Stimulated activated CD8-positive, alpha-beta memory T cell treated with anti-CD3 and anti-CD28 coated beads, Interleukin-12 subunit alpha, Interleukin-12 subunit beta, amount 100 ng/mL, for 24 hours (primary cell): Measurements from ENCODE around the gene CDH13.

ENCODE experiments used
- DNase-seq: peaks from one replicate; pipeline ENCODE4 v3.0.0-alpha.2; 2020; ENCODE audit errors: extremely low read depth

The CDH13 gene

DNA sequence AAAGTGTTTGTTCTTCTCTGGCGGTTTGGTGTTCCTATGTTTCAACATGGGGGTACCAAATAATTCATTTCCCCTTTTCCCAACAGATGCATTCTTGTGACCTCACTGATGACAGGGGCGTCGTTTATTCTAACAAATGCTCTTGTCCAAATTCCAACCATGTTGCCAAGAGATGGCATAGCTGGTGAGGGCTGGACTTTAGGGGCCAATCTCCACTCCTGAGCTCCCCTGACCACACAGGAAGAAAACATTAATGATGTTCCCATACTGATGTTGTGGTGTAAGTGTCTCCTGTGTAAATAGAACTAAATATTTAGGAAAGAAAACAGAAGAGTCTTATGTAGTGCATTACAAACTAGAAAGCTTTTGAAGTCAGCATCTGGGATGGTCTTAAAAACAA lies 431.6 kb downstream of the CDH13 start:
- DNase-seq: no peak

GRCh38 chr16:83059237-83059636 lies 432.5 kb downstream of the CDH13 start:
- DNase-seq: no peak

- no peak for DNase-seq
Measured at GRCh38 chr16:83066011-83066410, 439.2 kb downstream of the CDH13 start.

DNA sequence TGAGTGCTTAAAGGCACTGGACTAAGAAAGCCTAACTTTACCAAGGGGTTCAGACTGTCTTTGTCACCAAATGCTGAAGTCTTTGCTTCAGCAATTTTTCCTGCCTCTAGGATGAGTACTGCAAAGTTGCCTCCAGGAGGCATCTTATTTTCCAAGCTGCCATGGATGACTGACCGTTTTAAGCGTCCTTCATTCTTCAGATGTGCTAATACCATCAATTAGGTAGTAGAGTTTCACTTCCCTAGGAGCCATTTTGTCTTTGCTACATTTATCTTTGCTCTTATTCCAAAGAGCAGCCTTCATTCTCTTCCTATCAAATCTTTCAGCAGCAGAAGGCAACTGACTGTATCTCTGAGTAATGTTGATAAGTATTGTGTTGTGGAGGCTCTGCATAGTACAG lies 440.1 kb downstream of the CDH13 start:
- DNase-seq: no peak

DNA sequence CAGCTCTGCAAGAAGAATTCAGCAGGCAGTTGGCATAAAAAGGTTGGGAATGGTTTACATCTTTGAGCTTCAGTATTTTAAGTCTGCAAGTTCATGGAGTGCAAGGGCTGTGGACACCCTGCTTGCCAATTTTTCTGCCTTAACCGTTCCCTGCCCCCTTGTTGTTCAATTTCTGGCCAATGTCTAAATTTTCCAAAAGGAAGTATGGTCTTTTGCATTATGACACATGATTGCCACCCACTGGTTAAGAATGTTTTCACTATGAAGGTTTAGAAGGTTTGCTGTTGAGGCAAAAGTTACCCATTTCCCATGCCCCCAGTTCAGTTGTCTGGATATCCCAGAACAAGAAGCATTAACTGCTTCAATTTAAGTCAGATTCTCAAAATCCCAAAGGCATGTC lies 441.9 kb downstream of the CDH13 start:
- DNase-seq: no peak

- DNase-seq: no peak
Measured at GRCh38 chr16:83070416-83071209, 443.8 kb downstream of the CDH13 start.

GRCh38 chr16:83075956-83076355 lies 449.2 kb downstream of the CDH13 start:
- no peak for DNase-seq

- DNase-seq: no peak
Measured at GRCh38 chr16:83083361-83083760, 456.6 kb downstream of the CDH13 start.

DNA sequence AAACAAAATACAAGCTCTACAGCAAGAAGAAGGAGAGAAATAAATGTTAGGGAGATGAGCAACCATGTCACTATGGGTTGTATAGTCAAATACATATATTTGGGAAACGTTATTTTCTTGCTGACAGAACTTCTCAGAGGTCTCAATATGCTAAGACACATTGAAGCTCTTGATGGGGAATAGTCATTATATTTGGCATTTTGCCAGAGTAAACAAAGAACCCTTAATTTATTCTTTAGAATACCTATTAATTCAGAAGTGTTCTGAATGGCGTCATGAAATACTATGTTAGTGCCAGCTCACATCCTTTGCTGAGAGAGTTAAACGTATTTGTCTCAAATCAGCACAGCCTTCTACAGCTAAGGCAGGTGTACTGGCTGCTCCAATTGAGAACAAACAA lies 458.9 kb downstream of the CDH13 start:
- DNase-seq: no peak

DNA sequence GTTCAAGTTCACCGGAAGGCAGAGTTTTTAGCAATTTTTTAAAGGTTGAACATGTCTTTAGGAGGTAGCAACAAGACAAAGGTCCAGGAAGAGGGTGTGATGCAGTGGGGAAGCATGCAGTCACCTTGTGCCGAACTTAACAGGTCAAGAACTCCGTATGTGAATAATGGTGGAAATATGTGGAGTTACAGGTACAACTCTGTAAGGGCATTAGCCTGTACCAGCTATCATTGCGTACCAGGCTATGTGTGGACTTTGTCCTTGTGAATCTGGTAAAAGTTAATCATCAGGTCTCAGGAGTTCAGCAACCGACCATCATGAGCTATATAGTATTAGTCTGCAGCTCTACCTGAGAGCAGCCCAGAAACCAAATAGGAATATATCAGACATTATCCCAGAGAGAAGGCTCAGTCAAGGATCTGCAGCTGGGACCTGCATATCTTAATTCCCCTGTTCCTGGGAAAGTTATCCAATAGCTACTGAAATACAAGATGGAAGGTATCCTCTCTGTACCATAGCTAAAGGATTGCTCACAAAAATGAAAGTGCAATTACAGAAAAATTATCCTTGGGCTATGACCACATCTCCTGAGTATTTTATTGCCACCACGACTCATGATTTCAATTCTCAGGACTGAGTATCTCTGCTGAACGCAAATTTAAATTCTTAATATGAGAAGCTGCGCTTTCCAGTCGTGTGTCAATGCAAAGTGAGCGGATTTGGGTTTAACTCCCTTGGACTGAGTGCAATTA lies 469.3 kb downstream of the CDH13 start:
- no peak for DNase-seq

DNA sequence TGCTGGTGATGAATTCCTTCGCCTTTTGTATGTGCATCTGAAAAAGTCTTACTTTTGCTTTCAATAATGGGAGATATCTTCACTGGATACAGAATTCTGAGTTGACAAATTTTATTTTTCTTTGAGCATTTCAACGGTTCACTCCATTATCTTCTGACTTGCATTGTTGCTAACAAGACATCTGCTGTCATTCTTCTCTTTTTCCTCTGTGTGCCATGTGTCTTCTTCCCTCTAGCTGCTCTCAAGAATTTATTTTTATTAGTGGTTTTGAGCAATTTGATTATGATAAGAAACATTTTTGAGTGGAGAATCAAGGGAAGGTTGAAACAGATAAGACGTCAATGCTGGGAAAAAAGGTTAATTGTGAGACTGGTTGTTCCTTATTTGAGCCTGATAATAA lies 471.8 kb downstream of the CDH13 start:
- no peak for DNase-seq

GRCh38 chr16:83100679-83101078 lies 473.9 kb downstream of the CDH13 start:
- DNase-seq: no peak

DNA sequence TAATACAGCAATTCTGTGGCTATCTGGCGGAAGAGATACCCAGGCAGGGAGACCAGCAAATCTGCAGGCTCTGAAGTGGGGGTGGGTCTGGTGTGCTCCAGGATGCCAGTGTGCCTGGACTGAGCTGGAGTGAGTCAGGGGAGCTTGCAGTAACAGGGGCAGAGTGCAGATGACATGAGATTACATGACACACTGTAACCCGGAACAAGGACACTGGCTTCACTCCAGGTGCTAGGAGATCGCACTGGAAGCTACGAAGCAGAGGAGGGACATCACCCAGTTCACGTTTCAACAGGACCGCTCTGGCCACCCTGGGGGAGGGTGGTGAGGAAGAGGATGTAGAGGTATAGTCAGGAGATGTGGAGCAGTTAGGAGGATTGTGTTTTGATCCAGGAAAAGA lies 475.6 kb downstream of the CDH13 start:
- no peak for DNase-seq

- no peak for DNase-seq
Measured at GRCh38 chr16:83105279-83106077, 478.7 kb downstream of the CDH13 start.

DNA sequence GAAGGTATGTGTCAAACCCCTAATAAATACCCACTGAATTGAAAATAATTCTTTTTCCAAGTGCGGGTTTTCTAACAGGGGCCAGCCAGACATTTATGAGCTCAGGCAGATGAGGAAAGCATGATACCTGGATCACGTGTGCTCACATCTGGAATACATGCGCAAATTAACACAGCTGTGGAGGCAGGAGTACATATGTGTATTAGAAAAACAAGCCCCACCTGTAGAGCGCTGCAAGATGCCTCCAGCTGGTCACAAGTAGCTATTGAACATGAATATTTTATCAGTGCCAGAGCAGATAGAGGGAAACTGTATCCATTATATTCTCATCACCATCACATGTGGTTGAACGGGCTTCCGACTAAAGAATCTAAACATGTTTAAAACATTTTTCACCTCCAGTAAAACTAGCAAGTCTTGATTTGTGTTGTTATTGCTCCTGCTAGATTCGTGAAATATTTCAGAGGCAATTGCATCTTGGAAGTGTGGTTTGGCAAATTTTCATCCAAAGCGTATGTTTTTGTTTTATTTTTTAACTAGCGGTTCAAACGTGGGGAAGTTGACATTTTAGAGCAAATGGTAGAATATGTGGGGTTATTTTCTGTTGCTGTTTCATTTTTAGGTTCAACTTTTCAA lies 482.8 kb downstream of the CDH13 start:
- DNase-seq: no peak

DNA sequence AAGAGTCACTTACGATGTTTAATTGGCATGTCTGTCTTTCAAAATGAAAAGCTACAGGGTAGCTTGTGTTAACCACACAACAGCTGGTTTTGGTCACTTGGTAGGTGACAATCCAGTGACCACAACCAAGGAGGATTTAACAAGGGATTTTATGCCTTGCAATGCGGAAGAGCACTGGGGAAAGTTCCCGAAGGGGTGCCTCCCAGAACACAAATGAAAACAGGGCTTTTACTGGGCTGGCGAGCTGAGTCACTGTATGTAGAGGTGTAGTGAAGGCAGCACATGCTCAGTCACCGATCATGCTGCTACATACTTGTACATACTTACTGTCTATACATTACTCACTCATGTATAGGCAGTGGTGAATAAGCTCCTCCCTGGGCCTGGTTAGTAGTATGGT lies 483.5 kb downstream of the CDH13 start:
- no peak for DNase-seq

DNA sequence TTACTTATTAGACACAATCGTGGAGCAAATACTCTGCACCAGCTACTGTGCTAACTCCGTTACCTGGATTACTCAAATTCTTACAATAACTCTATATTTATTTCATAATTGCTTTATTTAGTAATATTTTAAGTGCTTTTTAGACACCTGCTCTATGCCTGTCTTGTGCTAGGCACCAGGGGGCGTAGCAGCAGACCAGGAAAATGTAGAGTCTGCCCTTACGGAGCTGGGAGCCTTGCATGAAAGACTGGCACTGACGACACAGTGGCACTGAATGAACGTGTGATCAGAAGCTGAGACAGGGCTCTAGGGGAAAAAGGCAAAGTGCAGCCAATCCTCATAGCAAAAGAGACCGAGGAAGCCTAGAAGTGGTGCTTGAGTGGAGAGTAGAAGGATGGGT lies 486.5 kb downstream of the CDH13 start:
- no peak for DNase-seq

DNA sequence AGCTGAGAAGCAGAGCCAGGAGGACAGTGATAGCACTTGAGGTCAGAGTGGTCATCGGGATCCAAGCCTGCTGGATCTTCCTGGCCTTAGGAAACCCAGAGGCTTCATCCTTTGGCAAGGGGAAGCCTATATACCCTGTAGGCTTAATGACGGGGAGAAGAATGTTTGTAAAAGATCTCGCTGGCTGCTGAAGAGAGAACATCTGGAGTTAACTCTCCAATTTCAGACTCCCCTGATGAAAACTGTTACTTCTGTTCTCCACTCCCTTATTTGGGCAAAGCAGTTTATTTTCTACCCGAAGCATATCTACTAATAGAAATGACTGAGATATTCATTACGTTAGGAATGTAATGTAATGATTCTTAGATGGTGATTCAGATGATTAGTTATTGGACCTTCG lies 487.0 kb downstream of the CDH13 start:
- no peak for DNase-seq

DNA sequence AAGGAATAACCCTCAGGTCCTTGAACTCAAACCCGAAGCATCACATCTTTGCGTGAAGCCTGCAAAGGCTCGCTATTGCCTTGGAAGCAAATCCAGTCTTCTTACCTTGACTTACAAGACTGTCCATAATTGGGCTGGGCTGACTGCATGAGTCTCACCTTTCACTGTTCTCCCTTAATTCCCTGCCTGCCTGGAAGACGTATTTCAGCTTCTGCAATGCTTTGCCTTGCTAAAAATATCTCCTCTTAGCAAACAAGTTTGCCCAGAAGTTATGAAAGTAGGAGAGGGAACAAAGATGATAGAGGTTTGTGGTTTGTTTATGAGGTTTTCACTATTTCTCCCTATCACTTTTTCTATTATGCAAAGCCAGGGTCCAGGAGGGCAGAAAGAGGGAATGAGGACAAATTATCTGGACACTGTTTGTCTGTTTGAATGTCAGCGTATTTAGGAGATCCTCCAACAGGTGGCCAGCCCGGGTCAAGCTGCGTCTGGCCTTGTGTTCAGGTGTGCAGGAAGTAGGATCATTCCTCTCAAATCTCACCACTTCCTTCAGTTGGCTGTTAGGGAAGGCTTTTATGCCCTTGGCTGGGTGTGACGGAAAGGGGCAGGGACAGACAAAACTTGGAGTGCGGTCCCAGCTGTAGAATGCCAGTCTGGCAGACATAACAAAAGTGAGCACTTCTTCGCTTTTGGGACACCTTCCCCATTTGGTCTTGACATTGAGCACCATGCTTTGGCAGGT lies 488.9 kb downstream of the CDH13 start:
- DNase-seq: no peak

GRCh38 chr16:83116274-83116892 lies 489.6 kb downstream of the CDH13 start:
- DNase-seq: no peak

DNA sequence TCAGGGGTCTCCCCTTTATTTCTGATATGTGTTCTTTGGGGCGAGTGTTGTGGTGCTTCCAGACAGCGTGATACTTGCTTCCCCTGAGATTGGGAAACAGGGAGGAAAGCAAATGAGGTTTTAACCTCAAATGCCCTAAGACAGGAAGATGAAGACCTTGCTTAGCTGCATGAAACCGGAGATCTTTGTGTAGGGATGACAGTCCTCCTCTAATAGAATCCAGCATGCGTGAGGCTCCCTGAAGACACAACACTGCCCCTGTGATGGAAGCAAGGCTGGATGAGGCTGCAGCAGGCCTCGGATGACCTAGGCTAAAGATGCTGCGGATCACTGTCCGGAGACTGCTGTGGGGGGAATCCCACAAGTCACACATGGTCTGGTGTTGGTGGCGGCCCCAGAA lies 491.0 kb downstream of the CDH13 start:
- no peak for DNase-seq
